NB4 (cell line): Measurements from ENCODE around the gene TOP1.

Experiments
- DNase-seq: peaks from one replicate; pipeline ENCODE4 v3.0.0; 2010; ENCODE audit warnings: low read depth
- H3K4me3 ChIP-seq: one replicate; pipeline ENCODE4 v1.5.1; 2011; ENCODE audit warnings: mild to moderate bottlenecking, low read depth, low read length, moderate library complexity
- CTCF ChIP-seq: IDR thresholded peaks from one replicate; pipeline ENCODE4 v1.5.1; 2012; ENCODE audit warnings: low read depth, low read length
- MAX ChIP-seq: IDR thresholded peaks from 2 replicates; pipeline ENCODE4 v1.6.1; 2011; ENCODE audit warnings: low read depth, low read length
- MYC ChIP-seq: IDR thresholded peaks from 2 replicates; pipeline ENCODE4 v1.6.1; 2011; ENCODE audit warnings: low read depth, low read length
- POLR2A ChIP-seq: IDR thresholded peaks from 2 replicates; pipeline ENCODE4 v1.6.1; 2011; ENCODE audit warnings: mild to moderate bottlenecking; ENCODE audit not compliant: insufficient read length; ENCODE audit errors: extremely low read depth

Gene TOP1

GRCh38 chr20:41006126-41006935 is 22.3 kb upstream of the TOP1 start:
- no peak for DNase-seq
- H3K4me3 ChIP-seq = no peak overlapping the region
- TF ChIP-seq MAX (no peak), CTCF (no peak), POLR2A (no peak)

- H3K4me3 ChIP-seq = no peak overlapping the region
- TF ChIP-seq CTCF (no peak), MAX (no peak), POLR2A (no peak), MYC (no peak)
- DNase-seq = no peak
Observed at GRCh38 chr20:41006936-41007474, 21.6 kb upstream of the TOP1 start.

DNA sequence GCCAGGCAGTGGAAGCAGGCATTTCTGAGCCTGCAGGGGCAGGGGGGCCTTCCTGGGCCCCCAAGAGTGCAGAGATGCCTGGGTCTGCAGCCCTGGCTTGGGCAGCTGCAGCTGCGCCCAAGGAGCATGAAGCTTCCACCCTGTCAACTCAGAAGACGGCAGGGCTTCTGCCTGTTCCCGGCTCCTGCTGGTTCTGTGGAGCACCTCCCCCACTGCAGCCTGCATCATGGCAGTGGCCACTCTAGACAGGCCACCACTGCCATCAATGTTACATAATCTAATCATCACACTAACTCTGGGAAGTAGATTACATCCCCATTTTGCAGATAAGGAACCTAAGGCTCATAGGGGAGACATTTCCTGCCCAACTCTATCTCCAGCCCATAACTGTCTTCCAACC is 21.1 kb upstream of the TOP1 start:
- DNase-seq = peak; percentile 30
- no peak overlapping the region for H3K4me3 ChIP-seq
- TF ChIP-seq POLR2A (no peak), CTCF (no peak), MAX (no peak), MYC (no peak)

DNA sequence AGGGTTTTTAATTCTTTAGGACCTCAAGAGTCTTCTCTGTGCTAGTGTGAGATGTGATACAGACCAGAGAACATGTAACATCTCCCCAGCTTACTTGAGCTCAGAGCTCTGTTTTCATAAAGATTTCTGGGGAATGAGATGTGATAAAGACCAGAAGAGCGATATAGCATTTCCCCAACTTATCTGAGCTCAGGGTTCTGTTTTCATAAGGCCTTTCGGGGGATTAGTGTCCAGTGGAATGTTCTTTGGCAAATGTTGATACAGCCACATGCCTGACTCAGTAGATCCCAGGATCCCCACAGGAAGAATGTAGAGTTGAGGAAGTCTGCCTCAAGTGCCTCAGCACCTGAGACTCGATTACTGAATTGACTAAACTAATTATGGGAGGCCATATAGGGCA is 18.7 kb upstream of the TOP1 start:
- no peak for DNase-seq
- no peak overlapping the region for H3K4me3 ChIP-seq
- no peak for TF ChIP-seq CTCF
- no peak for TF ChIP-seq POLR2A
- no peak for TF ChIP-seq MAX
- TF ChIP-seq MYC = no peak

DNA sequence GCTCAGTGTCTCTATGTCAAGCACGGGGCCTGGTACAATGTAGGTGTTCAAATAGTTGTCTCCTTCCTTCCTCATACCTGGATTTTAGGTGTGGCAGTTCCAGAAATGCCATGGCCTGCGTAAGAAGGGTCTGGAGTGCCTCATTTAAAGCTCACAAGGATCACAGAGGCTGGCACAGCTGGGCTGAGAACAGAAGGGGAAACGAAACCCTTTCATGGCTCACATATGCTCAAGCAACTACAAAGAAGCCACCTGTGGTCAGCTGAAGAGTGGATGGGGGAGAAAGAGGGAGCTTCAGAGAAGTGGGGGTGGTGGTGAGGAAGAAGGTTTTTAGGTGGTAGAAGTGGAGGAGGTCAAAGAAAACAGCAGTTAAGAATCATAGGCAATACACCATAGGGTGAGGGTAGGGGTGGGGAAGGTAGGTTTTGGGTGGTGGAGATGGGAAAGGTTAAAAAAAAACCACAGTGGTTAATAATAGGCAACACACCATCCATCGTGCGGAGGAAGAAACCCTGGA is 17.0 kb upstream of the TOP1 start:
- DNase-seq = peak; percentile 62
- no peak for TF ChIP-seq POLR2A
- no peak for TF ChIP-seq MYC
- TF ChIP-seq MAX = no peak
- TF ChIP-seq CTCF = no peak

More for the DNA sequence above, 17.0 kb upstream of the TOP1 start:
- no peak overlapping the region for H3K4me3 ChIP-seq
